ENCODE measurements around the gene CSNK1G1. TPM values are rescaled to one million over a fixed set of nuclear protein-coding genes. Genes with fewer than 3 reads are reported as not detected.
A peak's percentile ranks its signal among the peaks of the same experiment; 100 is the strongest.
"Not testable (repeated sequence)": the region's sequence is repeated elsewhere in the genome, so short reads cannot be mapped to it uniquely, and the experiment has no call there.

Gene CSNK1G1
- 32.5 TPM for total RNA-seq

DNA sequence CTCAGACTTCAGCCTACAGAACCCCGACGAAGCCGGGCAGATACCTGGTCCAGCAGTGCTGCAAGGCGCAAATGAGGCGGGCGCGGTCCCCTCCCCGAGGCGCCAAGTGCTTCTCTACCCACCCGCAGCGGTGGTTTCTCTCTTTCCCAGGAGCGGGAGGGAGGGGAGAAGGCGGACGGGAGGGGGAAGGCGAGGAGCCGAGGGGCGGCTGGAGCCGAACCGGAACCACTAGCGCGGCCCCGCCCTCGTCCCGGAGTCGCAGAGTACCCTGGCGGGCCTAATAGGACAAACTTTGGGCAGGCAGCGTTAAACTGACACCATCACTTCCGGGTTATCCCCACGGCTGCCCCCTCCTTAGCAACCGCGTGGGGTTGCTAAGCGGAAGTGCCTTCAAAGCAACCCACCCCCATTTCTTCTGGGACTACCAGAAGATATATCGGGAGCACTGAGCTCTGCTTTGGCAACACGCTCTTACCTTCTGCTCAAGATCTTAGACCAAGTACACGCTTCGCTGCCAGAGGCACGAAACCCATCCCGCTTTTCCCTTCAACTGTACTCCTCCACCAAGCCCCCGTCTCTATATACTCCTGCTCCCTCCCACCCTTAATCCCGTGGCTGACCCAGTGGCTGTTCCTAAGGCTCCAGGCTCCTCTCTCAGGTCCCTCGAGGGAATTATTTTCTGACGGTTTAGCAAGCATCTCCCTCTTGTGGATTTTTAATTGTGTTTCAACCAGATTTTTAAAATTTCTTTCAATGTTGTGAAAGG is at the start of gene CSNK1G1:
Gene CSNK1G1, minus strand, starts transcription at position 230 of the 766 bp plus-strand sequence. CDS start 55,674 bp downstream, outside the sequence.
- DNase-seq, result peak; percentile 99

DNA sequence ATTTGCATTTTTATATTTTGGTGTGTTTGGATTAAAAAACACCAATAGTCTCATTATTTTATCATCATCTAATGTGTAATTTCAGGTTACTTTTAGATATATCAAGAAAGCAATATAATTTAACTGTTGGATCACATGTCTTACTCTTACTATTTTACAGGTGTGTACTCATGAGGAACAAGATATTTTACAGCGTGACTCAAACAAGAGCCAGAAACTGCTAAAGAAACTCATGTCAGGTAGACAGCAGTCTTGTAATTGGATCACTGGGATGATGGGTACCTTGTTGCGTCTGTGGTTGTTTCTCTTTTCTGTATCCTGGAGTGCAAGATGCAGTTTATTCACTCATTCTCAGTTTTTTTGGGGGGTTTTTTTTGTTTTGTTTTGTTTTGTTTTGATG is 44.6 kb upstream of the CSNK1G1 start:
- DNase-seq, result no peak

DNA sequence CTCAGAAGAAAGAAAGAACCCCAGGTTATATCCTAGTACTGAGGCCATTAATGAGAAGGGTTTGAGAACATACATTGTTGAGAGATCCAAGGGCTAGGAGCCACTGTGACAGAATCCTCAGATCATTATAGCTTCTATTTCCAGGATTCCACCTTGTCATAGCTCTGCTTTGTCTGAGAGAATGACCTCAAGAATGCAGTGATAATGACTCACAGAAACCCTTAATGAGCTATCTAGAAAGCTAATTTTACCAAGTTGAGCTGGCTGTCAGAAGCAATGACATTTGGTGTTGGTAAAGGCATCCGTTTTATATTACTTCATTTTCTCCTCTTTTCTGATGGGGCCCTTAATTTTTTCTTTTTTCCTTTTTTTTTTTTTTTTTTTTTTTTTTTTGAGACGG is 42.6 kb upstream of the CSNK1G1 start:
- no peak for DNase-seq

DNA sequence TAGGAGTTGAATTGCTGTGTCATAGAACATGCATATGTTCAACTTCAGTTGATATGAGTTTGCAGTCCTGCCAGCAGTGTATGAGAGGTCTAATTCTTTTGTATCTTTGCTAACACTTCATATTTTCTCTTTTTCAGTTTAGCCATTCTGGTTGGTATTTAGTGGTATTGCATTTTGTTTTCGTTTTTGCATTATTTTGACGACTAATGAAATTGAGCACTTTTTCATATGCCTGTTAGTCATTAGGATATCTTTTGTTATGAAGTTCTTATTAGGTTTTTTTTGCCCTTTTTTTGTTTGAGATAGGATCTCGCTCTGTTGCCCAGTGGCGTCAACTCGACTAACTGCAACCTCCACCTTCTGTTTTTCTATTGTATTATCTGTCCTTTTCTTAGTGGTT is 40.8 kb upstream of the CSNK1G1 start:
- DNase-seq, result no peak

DNA sequence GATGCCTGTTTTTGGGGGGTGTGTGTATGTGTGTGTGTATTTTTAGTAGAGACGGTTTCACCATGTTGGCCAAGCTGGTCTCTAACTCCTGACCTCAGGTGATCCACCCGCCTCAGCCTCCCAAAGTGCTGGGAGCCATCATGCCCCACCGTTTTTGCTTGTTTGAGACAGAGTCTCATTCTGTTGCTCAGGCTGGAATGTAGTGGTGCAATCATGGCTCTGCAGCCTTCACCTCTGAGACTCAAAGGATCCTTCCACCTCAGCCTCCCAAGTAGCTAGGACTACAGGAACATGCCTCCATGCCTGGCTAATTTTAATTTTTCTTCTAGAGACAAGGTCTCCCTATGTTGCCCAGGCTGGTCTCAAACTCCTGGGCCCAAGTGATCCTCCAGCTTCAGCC is 36.5 kb upstream of the CSNK1G1 start:
- DNase-seq, result not testable (repeated sequence)

DNA sequence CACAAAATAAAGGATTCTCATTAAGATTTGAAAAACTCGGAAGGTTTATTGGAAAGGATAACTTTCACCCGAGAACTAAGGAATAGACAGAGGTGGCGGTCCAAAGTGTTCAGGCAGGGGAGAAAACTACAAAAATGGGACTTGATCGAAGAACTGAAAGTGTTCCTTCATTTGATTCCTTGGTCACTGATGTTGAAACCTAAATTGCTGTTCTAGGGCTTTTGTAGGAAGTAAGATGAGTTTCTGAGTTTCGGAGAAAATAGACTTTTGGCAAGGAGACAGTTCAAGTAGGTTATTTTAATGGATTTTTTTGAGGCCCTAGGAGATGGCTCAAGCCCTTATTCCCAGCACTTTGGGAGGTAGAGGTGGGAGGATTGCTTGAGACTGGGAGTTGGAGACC is 33.1 kb upstream of the CSNK1G1 start:
- DNase-seq, result no peak

DNA sequence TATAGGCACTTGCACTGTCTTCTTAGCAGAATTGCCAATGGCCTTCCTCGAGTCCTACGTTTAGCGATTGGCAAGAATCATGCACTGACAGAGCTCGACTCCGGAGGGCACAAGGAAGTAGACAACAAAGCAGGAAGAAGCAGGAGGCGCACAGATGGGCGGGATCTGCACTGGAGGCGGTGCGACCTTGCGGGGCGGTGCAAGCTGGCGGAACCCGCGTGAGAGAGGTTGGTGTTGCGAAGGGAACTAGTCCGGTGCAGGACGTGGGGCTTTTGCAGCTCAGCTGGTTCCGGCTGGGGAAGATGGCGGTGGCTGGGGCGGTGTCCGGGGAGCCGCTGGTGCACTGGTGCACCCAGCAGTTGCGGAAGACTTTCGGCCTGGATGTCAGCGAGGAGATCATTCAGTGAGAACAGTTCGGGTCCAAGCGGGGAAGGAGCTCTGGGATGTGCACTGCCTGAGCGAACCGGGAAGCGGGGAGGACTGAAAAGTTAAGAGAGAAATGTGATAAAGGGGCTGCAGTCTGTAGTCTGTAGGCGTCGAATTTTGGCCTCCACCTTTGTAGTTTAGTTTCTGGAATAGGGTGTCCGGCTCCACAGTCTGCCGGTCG is 31.7 kb upstream of the CSNK1G1 start, which contains the start of gene TRIP4:
Gene TRIP4, plus strand, starts transcription at position 275 of the 607 bp plus-strand sequence. Its CDS starts 28 bp downstream, at position 303.
- DNase-seq, result peak; percentile 97

DNA sequence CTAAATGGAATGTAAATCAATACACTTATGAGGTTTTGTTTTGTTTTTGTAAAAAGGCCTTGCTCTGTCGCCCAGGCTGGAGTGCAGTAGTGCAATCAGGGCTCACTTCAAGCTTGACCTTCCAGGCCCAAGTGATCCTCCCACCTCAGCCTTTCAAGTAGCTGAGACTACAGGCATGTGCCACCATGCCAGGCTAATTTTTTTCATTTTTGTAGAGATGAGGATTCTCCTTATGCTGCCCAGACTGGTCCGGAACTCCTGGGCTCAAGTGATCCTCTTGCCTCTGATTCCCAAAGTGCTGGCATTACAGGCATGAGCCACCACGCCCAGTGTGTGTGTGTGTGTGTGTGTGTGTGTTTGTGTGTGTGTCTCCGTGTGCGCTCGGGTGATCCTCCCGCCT is 30.3 kb upstream of the CSNK1G1 start:
- DNase-seq, result no peak

DNA sequence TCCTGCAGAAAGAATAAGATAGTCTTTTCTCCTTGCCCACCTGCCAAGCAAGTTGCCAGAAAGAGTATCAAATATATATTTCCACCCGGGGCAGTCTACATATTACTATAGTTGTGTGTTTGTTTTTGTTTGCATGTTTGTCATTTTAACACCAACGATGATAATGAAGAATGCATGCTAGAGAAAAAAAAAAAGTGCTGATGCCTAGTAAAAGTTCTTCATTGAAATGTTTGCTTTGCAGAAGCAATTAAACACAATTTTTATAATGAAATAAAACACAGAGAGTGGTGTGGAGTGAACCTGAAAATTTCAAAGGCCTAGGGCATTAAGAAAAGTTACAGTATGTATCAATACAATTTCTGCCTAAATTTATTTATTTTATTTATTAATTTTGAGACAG is 27.8 kb upstream of the CSNK1G1 start:
- DNase-seq, result no peak

DNA sequence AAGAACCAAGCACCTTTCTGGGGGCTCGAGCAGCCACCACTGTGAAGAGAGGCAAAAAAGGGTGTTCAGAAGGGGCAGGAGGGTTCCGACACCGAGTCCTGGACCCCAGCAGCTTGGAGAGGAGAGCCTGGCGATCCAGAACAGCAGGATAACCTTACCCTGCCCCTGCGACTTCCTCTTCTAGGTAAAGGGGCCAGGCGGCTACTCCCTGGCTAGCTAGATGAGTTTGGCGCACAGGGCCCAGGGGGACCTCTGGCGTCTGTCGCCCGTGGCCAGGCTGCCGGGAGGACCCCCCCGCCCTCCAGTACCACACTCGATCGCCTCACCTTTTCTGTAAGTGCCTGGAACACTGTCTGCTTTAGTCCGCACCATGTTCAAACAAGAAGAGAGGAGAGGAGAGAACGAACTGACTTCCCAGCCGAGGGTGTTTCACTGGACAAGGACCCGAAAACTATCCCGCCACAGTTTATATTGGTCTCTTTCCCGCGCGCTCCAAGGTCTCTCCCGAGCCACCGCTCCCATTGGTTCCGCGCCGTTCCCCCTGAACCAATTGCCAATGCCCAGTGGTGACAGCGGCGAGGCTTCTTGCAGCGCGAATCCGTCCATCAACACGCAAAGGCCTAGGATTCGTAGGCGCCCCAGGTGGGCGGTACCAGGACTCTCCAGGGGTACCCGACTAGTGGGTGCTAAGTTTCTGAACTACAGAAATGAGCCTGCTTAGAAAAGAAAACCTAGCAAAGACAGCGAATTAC is 25.2 kb upstream of the CSNK1G1 start, which contains the start of gene PCLAF:
Gene PCLAF, minus strand, starts transcription at position 442 of the 752 bp plus-strand sequence. Its CDS starts 70 bp downstream, at position 372.
- DNase-seq, result peak; percentile 96

DNA sequence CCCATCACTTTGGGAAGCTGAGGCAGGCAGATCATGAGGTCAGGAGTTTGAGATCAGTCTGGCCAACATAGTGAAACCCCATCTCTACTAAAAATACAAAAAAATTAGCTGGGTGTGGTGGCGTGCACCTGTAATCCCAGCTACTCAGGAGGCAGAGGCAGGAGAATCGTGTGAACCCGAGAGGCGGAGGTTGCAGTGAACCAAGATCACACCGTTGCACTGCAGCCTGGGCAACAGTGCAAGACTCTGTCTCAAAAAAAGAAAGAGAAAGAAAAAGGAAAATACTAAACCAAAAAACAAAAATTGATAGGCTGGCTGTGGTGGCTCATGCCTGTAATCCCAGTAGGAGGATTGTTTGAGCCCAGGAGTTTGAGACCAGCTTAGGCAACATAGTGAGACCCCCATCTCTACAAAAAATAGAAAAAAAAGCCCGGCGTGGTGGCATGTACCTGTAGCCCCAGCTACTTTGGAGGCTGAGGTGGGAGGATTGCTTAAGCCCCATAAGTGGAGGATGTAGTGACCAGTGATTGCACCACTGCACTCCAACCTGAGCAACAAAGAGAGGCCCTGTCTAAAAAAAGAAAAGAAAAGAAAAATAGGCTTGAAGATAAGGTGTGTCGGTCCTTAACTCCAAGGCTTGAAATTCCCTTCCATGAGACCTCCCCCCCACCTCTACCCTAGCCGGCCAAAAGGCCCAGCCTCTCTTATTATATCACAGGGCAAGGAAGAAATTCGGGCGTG is 24.3 kb upstream of the CSNK1G1 start:
- DNase-seq, result not testable (repeated sequence)

DNA sequence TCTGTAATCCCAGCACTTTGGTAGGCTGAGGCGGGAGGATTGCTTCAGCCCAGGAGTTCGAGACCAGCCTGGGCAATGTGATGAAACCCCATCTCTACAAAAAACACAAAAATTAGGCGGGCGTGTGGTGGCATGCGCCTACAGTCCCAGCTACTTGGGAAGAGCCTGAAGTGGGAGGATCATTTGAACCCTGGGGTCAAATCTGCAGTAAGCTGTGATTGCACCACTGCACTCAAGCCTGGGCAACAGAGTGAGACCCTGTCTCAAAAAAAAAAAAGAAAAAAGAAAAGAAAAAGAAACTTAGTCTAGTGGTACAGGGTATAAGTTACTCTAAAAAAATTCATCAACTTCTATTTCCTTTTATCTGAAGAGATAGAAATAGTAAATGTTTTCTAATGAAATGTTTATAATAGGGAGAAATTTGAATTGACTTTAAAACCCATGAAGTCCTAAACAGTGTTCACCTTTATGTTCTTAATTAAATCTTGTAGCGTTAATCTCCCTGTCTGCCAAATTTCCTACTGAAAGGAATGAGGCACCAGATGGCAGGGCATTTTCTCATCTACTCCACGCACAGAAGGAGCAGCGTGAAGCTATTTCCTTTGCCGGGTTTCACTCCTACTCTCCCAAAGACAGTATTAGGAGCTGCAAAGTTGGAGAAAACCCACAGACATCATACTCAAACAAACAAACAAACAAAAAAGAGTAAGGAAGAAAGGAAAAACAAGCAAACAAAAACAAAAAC is 23.4 kb upstream of the CSNK1G1 start:
- no peak for DNase-seq

DNA sequence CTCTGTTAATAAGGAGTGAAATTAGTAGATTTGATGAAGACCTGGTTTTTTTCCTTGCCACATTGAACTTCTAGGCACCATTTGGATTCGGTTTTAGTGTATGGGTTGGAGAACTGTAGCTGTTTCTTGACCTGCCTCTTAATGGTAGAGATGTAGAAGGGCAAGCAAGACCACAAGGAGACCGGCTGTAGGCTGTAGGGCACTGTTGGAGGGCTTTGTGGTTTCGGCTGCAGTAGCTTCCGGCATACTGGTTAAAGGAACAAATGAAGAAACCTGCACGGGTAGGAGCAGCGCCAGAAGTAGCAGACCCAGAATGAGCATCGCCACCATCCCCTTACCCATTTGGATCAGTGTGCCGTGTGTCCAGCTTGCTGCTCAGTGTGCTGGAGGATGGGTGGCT is 17.4 kb upstream of the CSNK1G1 start:
- DNase-seq, result no peak

DNA sequence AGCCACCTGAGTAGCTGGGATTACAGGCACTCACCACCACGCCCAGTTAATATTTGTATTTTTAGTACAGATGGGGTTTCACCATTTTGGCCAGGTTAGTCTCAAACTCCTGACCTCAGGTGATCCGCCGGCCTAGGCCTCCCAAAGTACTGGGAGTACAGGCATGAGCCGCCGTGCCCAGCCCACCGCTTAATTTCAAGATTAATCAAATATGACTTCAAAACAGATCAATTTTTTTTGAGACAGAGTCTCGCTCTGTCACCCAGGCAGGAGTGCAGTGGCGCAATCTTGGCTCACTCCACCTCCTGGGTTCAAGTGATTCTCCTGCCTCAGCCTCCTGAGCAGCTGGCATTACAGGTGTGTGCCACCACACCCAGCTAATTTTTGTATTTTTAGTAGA is 15.4 kb upstream of the CSNK1G1 start:
- DNase-seq, result not testable (repeated sequence)

DNA sequence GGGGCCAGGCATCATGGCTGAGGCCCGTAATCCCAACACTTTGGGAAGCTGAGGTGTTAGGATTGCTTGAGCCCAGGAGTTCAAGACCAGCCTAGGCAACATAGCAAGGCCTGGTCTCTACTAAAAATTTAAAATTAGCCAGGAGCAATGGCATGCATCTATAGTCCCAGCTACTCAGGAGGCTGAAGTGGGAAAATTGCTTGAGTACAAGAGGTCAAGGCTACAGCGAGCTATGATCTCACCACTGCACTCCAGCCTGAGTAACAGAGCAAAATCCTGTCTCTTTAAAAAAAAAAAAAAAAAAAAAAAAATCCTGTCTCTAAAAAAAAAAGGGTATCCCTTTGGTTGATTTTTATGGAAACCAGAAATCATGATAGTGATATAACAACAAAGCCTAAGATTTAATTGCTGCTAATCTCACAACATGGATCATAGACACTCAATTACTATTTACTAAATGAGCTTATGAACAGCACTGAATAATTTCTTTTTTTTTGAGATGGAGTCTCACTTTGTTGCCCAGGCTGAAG is 13.2 kb upstream of the CSNK1G1 start:
- no peak for DNase-seq

DNA sequence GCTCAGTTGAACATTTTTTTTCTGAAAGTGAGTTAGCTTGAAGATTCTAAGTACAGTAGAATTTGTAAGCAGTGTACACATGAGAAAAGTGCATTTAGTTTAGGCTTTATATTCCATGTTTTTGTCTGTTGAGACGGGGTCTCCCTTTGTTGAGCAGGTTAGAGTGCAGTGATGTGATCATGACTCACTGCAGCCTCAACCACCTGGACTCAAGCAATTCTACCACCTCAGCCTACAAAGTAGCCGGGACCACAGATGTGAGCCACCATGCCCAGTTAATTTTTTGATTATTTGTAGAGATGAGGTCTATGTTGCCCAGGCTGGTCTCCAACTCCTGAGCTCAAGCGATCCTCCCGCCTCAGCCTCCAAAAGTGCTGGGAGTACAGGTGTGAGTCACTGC is 5.3 kb upstream of the CSNK1G1 start:
- no peak for DNase-seq

DNA sequence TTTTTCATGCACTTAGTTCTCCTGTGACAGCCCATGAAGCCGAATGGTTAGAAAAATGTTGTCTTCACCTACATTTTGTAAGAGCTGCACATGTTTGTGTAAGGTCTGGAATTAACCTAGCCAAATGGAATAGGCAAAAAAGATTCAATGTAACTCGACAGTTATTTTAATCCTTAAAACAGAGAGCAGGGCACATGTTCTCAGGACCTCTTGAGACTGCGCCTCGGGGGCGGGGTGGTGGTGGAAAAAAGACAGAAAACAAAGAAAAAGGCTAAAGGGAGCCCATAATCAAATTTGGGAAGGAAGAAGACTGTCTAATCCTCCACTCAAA is 702 bp upstream of the CSNK1G1 start:
- DNase-seq, result no peak

DNA sequence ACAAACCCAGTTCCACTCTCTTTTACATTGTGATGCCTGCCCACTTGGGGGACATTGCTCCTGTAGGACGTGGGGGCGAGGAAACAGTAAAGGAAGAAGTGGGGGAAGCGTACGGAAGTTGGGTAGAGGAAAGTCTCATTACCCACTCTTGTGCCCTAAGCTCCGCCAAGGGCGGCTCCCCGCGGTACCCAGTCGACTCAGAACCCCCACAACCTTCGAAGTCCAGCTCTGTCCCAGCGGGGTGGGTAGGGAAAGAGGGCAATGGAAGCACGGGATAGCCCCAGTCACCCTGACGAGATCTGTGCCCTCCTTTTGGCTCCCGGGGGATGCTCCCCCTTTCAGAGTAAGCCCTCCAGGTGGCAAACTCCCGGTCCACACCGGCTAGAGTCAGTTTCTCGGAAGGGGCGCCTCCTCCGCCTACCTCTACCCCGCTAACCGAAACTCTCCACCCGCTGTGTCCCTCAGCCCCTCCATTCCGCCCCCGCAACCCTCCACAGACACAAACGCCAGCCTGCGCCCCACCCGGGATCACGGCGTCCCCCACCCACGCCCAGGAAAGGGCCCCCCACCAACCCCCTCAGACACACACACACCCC is 527 bp downstream of the CSNK1G1 start:
- DNase-seq, result no peak

DNA sequence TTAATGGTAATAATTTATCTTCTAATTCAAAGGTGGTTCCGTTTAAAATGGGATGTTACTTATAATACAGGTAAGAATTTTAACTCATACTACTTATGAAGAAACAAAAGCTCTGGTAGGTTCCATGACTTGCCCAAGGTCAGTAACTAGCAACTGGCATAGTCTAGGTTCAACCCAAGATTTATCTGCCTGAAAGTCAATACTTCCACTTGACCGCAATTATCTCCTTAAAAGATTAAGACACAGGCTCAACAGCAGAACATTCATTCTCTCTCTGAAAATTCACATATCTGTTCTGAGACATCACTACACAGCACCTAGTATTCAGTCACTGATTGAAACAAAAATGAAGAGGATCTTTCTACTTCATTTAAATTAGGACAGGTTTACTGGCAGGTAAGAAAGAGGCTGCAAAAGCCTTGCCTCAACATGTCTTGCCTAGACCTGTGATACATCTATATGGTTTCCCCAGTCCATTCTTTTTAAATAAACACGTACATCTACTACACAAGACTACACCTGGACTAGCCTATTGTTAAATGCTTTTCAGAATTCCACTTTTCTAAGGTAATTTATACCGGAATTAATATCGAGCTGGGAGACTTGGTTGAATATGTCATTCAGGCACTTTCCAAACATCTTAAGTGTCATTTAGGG is 1.2 kb downstream of the CSNK1G1 start:
- no peak for DNase-seq

DNA sequence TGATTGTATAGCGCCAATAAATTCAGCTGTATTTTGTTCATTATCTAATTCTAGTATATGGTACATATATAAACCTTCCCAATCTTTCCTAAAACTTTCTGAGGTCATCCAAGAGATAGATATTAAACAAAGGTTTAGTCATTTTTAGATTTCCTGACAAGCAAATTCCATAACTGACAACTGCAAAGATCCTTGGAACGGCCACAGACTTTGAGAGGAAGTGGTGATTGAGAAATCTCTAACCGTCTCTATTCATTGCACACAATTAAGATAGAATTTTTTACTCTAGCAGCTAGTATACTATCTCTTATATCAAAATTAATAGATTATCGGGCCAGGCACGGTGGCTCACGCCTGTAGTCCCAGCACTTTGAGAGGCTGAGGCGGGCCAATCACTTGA is 4.7 kb downstream of the CSNK1G1 start:
- no peak for DNase-seq
